HG03095 (cell line): ENCODE results near the gene KSR2.

Source experiments
- ATAC-seq: cut with Tn5 transposase; IDR thresholded peaks from one replicate; pipeline ENCODE4 v1.9.1; 2021; ENCODE audit warnings: moderate library complexity; ENCODE audit not compliant: unreplicated experiment

KSR2 gene

DNA sequence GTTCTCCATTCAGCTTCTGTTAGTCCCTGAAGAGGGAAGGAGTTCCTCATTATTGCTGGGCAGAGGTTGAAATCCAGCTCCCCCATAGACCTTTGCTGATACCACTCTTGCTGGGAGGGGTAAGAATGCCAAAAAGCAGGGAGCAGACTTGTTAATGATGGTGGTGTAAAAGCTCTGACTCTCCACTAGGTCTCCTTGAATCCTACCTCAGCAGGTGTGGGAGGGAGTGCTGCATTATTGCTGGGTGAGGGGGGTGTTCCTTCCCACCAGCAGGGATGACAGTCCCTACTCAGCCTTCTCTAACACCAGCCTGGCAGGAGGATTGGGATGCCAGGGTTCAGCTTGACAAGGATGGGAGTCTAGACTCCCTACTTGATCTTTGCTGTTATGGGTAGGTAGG lies 421.6 kb downstream of the KSR2 start:
- ATAC-seq: no peak

DNA sequence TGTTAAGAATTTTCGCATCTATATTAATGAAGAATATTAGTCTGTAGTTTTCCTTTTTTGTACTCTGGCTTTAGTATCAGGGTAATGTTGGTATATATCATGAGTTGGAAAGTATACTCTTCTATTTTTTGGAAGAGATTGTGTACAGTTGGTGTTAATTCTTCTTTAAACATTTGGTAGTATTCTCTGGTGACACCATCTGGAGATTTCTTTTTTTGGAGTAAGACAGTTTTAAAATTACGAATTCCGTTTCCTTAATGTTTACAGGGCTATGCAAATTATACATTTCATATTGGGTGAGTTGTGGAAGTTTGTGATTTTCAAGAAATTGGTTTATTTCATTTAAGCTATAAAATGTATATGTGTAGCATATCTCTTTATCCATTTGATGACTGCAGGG lies 423.6 kb downstream of the KSR2 start:
- ATAC-seq: no peak

DNA sequence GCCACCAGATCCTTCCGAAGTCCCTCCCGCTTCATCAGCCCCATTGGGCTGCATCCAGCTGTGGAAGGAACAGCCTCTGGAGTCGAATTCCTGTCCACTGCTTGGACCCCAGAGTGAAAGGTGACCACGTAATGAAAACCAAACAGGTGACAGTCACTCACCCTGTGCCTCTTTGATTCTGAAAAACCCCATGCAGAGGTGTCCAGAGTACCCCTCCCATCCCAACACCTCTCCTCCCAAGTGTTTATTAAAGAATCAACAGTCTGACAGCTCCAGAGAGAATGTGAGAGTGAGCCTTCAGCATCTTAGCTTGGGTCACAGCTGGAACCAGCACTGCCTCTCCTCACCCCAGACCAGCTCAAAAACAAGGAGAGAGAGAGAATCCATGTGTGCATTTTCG lies 428.8 kb downstream of the KSR2 start:
- ATAC-seq: no peak

GRCh38 chr12:117538926-117539325 lies 429.9 kb downstream of the KSR2 start:
- ATAC-seq: no peak

- no peak for ATAC-seq
Observed at GRCh38 chr12:117538032-117538690, 430.6 kb downstream of the KSR2 start.

GRCh38 chr12:117533687-117534086 lies 435.1 kb downstream of the KSR2 start:
- ATAC-seq: no peak

- no peak for ATAC-seq
Observed at GRCh38 chr12:117530796-117531195, 438.0 kb downstream of the KSR2 start.

GRCh38 chr12:117528538-117528937 lies 440.3 kb downstream of the KSR2 start:
- no peak for ATAC-seq

GRCh38 chr12:117527479-117527855 lies 441.3 kb downstream of the KSR2 start:
- ATAC-seq: no peak

DNA sequence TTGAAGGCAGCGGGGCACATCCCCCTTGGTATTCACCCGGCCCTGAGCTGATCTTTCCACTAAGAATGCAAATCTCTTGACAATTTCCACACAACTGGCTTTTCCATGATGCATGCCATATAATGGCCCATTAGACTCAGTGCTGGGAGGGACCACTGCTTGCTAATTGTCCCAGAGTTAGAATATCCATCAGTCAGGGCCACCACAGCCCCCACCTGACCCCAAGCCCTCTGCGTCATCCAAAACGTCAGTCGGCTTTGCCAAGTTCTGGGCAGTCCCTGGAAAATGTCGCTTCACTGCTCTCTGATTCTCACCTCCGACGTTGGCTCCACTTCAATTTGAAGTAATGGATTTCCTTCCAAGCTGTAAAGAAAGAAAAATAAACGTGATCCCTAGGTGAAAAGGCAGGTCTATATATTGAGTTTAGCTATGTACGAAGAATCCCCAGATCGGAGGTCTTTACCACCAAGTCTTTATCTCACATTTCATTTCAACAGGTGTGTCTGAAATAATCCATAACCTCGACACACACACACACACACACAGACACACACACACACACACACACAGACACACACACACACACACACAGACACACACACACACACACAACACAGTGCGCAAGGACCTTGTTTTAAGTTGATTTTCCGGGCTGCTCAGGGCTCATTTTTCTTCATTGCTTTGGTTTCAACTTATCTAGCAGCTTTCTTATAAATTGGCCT lies 441.9 kb downstream of the KSR2 start:
- no peak for ATAC-seq

GRCh38 chr12:117525766-117526165 lies 443.0 kb downstream of the KSR2 start:
- no peak for ATAC-seq

DNA sequence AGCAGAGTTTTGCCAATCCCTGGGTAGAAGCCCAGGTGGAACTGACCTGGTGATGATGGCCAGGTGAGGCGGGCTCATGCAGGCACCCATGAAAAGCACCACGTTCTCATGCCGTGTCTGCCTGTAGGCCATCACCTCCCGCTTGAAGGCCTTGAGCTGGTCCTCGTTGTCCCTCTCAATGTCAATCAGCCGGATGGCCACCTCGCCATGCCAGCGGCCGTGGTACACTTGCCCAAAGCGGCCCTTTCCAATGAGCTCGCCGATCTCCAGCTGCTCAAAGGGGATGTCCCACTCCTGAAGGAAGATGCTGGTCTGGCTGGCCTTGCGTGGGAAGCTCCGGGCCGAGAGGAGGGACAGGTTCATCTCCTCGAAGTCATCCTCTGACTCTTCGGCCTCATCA lies 444.0 kb downstream of the KSR2 start:
- no peak for ATAC-seq

DNA sequence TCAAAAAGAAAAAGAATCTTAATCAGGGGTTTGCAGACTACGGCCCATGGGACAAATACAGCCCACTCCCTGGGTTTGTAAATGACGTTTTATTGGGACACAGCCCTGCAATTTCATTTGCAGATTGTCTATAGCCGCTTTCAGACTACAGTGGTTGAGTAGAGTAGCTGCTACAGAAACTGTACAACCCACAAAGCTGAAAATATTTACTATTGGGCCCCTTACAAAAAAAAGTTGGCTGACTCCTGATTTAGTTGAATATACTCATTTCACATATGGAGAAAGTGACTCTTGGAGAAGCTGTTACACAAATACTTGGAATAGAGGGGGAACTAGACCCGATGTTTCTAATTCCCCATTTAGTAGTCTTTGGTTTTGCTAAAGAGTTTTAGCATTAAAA lies 444.8 kb downstream of the KSR2 start:
- ATAC-seq: no peak

DNA sequence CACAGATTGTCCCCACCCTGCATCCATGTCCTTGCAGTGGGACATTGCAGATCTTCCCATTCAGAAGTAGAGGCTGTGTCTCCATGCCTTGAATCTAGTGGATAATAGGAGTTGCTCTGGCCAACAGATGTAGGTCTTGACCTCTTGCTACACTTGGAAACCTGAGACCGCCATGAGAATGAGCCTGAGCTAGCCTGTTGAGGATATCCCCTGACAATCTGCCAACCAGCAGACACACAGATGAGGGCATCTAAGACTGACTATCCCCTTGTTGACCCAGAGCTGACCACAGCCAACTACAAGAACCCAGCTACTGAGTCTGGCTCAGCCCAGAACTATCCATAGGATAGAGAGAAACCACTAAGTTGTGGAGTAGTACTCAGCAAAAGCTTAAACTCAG lies 446.2 kb downstream of the KSR2 start:
- no peak for ATAC-seq

- no peak for ATAC-seq
Observed at GRCh38 chr12:117521867-117522266, 446.9 kb downstream of the KSR2 start.

DNA sequence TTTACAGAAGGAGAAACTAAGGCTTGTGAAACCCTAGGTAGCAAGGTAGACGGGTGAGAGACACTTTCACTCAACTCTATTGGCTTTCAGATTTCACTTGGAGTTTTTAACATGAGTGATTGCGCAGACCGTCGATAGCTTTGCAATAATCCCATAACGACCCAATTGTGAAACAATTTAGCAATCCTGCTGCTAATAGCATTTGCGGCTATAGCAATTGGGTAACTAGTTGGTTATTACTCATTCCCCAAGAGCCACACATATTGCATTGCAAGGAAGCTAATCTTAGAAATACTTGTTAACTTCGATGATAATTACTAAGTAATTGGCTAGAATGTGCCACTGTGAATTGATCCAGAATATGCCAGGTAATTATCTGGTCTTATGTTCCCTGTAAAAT lies 447.4 kb downstream of the KSR2 start:
- no peak for ATAC-seq

- no peak for ATAC-seq
Observed at GRCh38 chr12:117518594-117519270, 450.1 kb downstream of the KSR2 start.

- ATAC-seq: no peak
Observed at GRCh38 chr12:117517219-117517739, 451.5 kb downstream of the KSR2 start.

DNA sequence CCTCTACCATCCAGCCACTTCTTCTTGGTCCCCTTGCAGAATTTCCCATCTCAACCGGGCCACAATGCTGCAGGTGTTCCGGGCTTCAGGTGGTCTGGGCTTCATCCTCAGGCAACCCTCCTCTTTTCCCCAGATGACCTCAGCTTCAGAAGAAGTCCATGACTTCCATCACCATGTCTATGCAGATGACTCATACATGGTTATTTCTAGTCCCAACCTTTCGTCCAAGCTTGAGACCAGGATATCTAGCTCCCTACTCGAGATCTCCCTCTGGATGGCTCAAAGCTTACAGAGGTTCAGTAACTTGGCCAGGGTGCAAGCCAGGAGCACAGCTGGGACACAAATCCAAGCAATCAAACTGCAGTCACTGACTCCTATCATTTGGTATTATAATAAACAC lies 452.8 kb downstream of the KSR2 start:
- ATAC-seq: no peak

DNA sequence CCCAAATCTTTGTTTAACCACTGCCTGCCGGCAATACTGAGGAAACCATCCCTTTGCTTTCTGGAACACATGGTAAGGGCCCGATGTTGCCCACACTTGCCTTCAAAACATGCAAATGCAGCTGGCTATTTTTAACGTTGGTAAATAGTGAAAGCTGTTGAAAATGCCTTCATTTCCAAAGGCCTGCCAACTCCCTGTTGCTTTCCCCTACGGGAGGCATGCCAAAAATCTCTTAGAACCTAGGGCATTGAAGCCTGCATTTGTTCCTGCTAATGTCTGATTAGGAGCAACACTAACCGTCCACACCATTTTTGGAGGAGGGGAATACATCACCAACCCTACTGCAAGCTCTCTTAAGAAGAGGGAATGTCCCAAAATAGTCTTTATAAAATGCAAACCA lies 454.8 kb downstream of the KSR2 start:
- no peak for ATAC-seq

- no peak for ATAC-seq
Observed at GRCh38 chr12:117513353-117513752, 455.4 kb downstream of the KSR2 start.

GRCh38 chr12:117508468-117508867 lies 460.3 kb downstream of the KSR2 start:
- no peak for ATAC-seq
